ENCODE data around the gene SEC14L1. TPM values are rescaled to one million over a fixed set of nuclear protein-coding genes. Genes with fewer than 3 reads are reported as not detected.
"Not testable (repeated sequence)": the region's sequence is repeated elsewhere in the genome, so short reads cannot be mapped to it uniquely, and the experiment has no call there.

The SEC14L1 gene
- total RNA-seq, 1 donor from 2014 or later, result 83.5 TPM

DNA sequence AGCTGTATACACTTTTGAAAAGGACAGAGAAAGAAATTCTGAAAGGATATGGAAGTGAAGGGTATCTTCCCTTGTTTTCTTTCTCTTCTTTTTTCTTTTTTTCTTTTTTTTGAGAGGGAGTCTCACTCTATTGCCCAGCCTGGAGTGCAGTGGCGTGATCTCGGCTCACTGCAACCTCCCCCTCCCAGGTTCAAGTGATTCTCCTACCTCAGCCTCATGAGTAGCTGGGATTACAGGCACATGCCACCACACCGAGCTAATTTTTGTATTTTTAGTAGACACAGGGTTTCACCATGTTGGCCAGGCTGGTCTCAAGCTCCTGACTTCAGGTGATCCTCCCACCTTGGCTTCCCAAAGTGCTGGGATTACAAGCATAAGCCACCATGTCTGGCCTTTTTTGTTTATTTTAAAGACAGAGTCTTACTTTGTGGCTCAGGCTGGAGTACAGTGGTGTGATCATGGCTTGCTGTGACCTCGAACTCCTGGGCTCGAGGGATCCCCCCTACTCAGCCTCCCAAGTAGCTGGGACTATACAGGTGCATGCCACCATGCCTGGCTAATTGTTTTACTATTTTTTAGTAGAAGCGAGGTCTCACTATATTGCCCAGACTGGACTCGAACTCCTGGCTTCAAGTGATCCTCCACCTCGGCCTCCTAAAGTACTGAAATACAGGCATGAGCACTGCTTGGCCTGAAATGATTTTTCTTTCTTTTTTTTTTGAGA, 38.2 kb upstream of the SEC14L1 start:
- not testable (repeated sequence) for H3K27me3 ChIP-seq (ENCODE audit: control insufficient read depth in 3 of 3, insufficient read depth in 3 of 3, low read length in 3 of 3); H3K9ac ChIP-seq (ENCODE audit: low read depth in 1 of 3, low read length in 3 of 3); H3K36me3 ChIP-seq (ENCODE audit: control insufficient read depth in 3 of 3, insufficient read depth in 3 of 3, low read length in 3 of 3); H3K27ac ChIP-seq (ENCODE audit: low read depth, low read length); H3K4me3 ChIP-seq (ENCODE audit: low read length in 3 of 3); H3K9me3 ChIP-seq (ENCODE audit: control insufficient read depth in 3 of 3, low read length in 3 of 3)
- H3K4me1 ChIP-seq (ENCODE audit: control insufficient read depth in 3 of 3, insufficient read depth in 3 of 3, low read length in 3 of 3), result peaks cover 19 to 23% (median 23%) of the 10 kb centered on the region in 3 donors

DNA sequence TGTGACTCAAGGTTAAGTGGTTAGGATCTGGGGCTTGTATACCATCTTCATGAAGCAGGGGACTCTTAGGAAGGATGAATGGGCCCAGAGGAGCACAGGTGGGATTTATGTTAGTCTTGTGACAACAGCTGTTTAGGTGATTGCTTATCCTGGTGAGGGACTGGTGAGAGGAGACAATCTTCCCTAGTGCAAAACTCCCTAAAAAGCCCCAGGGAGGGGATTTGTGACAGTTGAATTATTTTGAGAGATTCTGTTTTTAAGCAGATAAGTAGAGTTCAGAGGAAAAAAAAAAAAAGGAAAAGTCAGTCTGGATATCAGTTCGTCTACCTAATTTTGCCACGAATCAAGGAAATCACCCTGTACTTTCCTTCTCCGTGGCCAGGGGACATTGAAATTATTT, 35.1 kb upstream of the SEC14L1 start:
- no peak overlapping the region for H3K9ac ChIP-seq (ENCODE audit: low read depth in 1 of 3, low read length in 3 of 3)
- H3K27me3 ChIP-seq (ENCODE audit: control insufficient read depth in 3 of 3, insufficient read depth in 3 of 3, low read length in 3 of 3), result no peaks in the 10 kb centered on the region
- H3K4me3 ChIP-seq (ENCODE audit: low read length in 3 of 3), result no peak overlapping the region
- no peaks in the 10 kb centered on the region for H3K36me3 ChIP-seq (ENCODE audit: control insufficient read depth in 3 of 3, insufficient read depth in 3 of 3, low read length in 3 of 3)
- no peaks in the 10 kb centered on the region for H3K9me3 ChIP-seq (ENCODE audit: control insufficient read depth in 3 of 3, low read length in 3 of 3)
- peaks cover 12 to 23% (median 16%) of the 10 kb centered on the region in 3 donors for H3K4me1 ChIP-seq (ENCODE audit: control insufficient read depth in 3 of 3, insufficient read depth in 3 of 3, low read length in 3 of 3)
- no peak overlapping the region for H3K27ac ChIP-seq (ENCODE audit: low read depth, low read length)

DNA sequence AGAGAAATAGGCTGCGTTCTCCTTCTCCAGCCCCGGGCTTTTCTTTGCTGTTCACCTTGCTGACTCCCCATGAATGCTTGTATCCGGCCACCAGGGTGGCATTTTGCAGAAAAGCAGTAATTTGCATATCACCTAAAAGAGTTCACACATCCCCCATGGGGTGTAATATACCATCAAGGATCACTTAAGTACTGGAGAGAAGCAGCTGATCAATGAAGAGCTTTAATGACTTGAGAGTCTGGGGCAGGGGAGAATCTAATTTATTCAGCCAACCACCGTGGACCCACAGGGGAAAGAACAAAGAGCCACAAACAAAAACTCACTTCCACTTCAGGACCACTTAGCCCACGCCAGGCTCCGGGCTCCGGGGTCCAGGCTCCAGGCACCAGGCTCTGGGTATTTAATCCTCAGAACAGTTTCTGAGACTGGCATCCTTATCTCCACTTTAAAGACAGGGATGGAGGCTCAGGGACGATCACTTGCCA, 33.9 kb upstream of the SEC14L1 start:
- Histone ChIP-seq H3K9me3 (ENCODE audit: control insufficient read depth in 3 of 3, low read length in 3 of 3) (no peaks in the 10 kb centered on the region), H3K27ac (ENCODE audit: low read depth, low read length) (peak overlapping the region; percentile 25), H3K9ac (ENCODE audit: low read depth in 1 of 3, low read length in 3 of 3) (no peak overlapping the region), H3K27me3 (ENCODE audit: control insufficient read depth in 3 of 3, insufficient read depth in 3 of 3, low read length in 3 of 3) (no peaks in the 10 kb centered on the region), H3K36me3 (ENCODE audit: control insufficient read depth in 3 of 3, insufficient read depth in 3 of 3, low read length in 3 of 3) (no peaks in the 10 kb centered on the region), H3K4me1 (ENCODE audit: control insufficient read depth in 3 of 3, insufficient read depth in 3 of 3, low read length in 3 of 3) (peaks cover 12 to 26% (median 16%) of the 10 kb centered on the region in 3 donors), H3K4me3 (ENCODE audit: low read length in 3 of 3) (no peak overlapping the region)

DNA sequence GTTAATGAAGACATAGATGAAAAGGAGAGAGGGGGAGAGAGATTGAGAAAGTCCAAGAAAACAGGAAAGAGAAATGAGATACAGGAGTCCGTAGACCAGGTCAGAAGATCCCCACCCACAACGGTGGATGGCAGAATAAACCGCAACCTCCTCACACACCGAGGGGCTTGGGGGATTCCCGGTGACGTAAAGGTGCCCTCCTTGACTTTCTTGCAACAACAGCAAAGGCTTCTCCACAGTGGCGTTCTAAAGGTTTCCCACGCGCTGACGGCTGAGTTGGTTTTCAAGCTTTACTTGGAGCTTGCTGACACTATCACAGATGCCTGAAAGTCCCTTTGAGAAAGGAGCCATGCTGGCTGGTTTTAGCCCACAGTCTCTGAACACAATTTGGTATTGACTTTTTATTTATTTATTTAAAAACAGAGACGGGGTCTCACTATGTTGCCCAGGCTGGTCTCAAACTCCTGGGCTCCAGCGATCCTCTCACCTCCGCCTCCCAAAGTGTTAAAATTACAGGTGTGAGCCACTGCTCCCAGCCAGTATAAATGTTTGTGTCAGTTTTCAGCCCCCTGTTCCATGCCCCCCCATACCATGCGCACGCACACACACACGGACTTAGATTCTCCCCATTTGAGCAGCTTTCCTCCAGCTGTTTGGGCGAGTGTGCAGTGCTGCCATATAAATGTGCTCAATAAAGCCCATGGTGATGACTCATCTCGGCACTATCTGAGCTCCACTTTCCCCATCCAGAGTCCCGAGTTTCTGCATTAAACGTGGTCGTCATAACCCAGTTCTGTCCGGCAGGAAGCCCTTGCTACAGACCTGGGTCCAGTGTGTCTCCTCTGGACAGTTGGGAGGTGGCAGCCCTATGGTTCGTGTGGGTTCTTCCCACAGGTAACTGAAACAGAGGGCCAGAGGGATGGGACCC, 33.0 kb upstream of the SEC14L1 start:
- Histone ChIP-seq H3K27me3 (ENCODE audit: control insufficient read depth in 3 of 3, insufficient read depth in 3 of 3, low read length in 3 of 3) (no peaks in the 10 kb centered on the region), H3K9me3 (ENCODE audit: control insufficient read depth in 3 of 3, low read length in 3 of 3) (no peaks in the 10 kb centered on the region), H3K4me1 (ENCODE audit: control insufficient read depth in 3 of 3, insufficient read depth in 3 of 3, low read length in 3 of 3) (peaks cover 12 to 25% (median 16%) of the 10 kb centered on the region in 3 donors), H3K27ac (ENCODE audit: low read depth, low read length) (no peak overlapping the region), H3K9ac (ENCODE audit: low read depth in 1 of 3, low read length in 3 of 3) (no peak overlapping the region), H3K4me3 (ENCODE audit: low read length in 3 of 3) (no peak overlapping the region), H3K36me3 (ENCODE audit: control insufficient read depth in 3 of 3, insufficient read depth in 3 of 3, low read length in 3 of 3) (no peaks in the 10 kb centered on the region)

DNA sequence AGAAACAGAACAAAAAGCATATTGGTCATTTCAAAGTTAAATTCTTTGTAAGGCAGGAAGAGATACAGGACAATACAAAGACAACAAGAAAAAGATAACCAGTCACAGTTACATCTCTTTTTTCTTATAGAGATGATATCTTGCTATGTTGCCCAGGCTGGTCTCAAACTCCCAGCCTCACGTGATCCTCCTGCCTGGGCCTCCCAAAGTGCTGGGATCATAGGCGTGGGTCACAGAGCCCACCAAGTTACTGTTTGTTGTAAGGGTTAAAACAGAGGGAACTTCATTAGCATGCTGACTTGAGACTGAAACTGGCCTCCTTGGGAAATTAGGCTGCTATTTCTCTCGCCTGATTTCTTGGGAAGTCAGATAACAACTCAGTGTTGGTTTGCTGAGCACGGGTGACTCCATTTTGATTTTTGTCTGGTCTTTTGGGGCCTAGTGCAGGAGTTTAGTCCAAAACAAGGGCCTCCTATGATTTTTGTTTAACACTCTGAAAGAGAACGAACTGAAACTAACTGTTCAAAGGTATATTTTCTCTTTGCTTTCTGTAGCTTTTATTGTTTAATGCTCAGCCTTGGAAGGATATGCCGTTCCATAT, 31.5 kb upstream of the SEC14L1 start:
- Histone ChIP-seq H3K27me3 (ENCODE audit: control insufficient read depth in 3 of 3, insufficient read depth in 3 of 3, low read length in 3 of 3) (no peaks in the 10 kb centered on the region), H3K4me1 (ENCODE audit: control insufficient read depth in 3 of 3, insufficient read depth in 3 of 3, low read length in 3 of 3) (peaks cover 12 to 21% (median 13%) of the 10 kb centered on the region in 3 donors), H3K36me3 (ENCODE audit: control insufficient read depth in 3 of 3, insufficient read depth in 3 of 3, low read length in 3 of 3) (no peaks in the 10 kb centered on the region), H3K4me3 (ENCODE audit: low read length in 3 of 3) (no peak overlapping the region), H3K9ac (ENCODE audit: low read depth in 1 of 3, low read length in 3 of 3) (peak overlapping the region in 1 of 3 donors; percentile 40), H3K9me3 (ENCODE audit: control insufficient read depth in 3 of 3, low read length in 3 of 3) (no peaks in the 10 kb centered on the region), H3K27ac (ENCODE audit: low read depth, low read length) (peak overlapping the region; percentile 75)

DNA sequence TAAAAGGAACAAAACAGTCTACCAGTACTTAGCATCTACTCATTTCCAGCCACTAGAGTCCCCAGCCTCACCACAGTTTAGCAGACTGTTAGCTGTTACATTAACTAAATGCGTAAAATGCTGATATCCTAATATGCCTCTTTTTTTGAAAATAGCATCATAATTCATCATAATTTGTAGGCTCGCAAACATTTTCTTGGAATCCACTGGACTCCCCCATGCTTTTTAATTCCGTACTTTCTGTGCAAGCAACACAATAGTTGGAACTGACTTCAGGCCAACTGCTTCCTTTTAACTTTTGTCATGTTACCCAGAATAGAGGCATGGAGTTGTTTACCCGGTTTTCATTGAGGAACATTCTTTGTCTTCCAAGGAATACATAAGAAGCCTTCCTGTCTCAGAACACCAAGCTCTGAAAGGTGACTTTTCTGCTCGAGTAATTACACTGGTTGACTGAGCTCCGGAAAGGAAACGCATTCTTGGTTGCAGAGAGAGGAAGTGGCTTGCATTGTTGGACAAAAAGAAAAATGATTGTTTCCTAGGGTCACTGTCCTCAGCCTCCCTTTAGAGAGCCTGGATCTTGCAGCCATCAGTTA, 30.9 kb upstream of the SEC14L1 start:
- Histone ChIP-seq H3K27me3 (ENCODE audit: control insufficient read depth in 3 of 3, insufficient read depth in 3 of 3, low read length in 3 of 3) (no peaks in the 10 kb centered on the region), H3K27ac (ENCODE audit: low read depth, low read length) (peak overlapping the region; percentile 75), H3K4me3 (ENCODE audit: low read length in 3 of 3) (peak overlapping the region in 1 of 3 donors; percentile 12), H3K36me3 (ENCODE audit: control insufficient read depth in 3 of 3, insufficient read depth in 3 of 3, low read length in 3 of 3) (no peaks in the 10 kb centered on the region), H3K9ac (ENCODE audit: low read depth in 1 of 3, low read length in 3 of 3) (peak overlapping the region in 1 of 3 donors; percentile 40), H3K4me1 (ENCODE audit: control insufficient read depth in 3 of 3, insufficient read depth in 3 of 3, low read length in 3 of 3) (peaks cover 12 to 21% (median 13%) of the 10 kb centered on the region in 3 donors), H3K9me3 (ENCODE audit: control insufficient read depth in 3 of 3, low read length in 3 of 3) (no peaks in the 10 kb centered on the region)

DNA sequence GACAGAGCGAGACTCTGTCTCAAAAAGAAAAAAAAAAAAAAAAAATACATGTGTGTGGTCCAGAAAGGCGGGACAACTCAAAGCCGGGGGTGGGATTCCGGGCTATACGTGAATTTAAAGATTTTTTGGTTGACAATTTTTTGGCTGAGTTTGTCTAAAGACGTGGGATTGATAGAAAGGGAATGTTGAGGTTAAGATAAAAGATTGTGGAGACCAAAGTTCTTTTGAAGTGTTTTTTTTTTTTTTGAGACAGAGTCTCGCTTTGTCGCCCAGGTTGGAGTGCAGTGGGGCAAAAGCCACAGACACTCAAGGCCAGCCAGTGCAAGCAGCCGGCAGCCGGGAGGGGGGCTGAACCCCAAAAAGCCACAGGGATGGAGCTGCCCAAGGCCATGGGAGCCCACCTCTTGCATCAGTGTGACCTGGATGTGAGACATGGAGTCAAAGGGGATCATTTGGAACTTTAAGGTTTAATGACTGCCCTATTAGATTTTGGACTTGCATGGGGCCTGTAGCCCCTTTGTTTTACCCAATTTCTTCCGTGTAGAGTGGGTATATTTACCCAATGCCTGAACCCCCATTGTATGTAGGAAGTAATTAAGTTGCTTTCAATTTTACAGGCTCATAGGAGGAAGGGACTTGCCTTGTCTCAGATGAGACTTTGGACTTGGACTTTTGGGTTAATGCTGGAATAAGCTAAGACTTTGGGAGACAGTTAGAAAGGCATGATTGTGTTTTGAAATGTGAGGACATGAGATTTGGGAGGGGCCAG, 29.4 kb upstream of the SEC14L1 start:
- not testable (repeated sequence) for H3K4me3 ChIP-seq (ENCODE audit: low read length in 3 of 3); H3K9ac ChIP-seq (ENCODE audit: low read depth in 1 of 3, low read length in 3 of 3); H3K27me3 ChIP-seq (ENCODE audit: control insufficient read depth in 3 of 3, insufficient read depth in 3 of 3, low read length in 3 of 3); H3K36me3 ChIP-seq (ENCODE audit: control insufficient read depth in 3 of 3, insufficient read depth in 3 of 3, low read length in 3 of 3); H3K9me3 ChIP-seq (ENCODE audit: control insufficient read depth in 3 of 3, low read length in 3 of 3)
- H3K27ac ChIP-seq (ENCODE audit: low read depth, low read length), result peak overlapping the region; percentile 12
- H3K4me1 ChIP-seq (ENCODE audit: control insufficient read depth in 3 of 3, insufficient read depth in 3 of 3, low read length in 3 of 3), result peaks cover 12 to 21% (median 16%) of the 10 kb centered on the region in 3 donors

DNA sequence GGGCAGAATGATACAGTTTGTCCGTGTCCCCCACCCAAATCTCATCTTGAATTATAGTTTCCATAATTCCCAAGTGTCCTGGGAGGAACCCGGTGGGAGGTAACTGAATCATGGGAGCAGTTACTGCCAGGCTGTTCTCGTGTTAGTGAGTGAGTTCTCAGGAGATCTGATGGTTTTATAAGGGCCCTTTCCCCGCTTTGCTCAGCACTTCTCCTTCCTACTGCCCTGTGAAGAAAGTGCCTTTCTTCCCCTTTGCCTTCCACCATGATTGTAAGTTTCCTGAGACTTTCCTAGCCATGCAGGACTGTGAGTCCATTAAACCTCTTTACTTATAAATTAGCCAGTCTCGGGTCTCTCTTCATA, 28.9 kb upstream of the SEC14L1 start:
- Histone ChIP-seq H3K9me3 (ENCODE audit: control insufficient read depth in 3 of 3, low read length in 3 of 3) (no peaks in the 10 kb centered on the region), H3K4me1 (ENCODE audit: control insufficient read depth in 3 of 3, insufficient read depth in 3 of 3, low read length in 3 of 3) (peaks cover 12 to 23% (median 16%) of the 10 kb centered on the region in 3 donors), H3K9ac (ENCODE audit: low read depth in 1 of 3, low read length in 3 of 3) (no peak overlapping the region), H3K36me3 (ENCODE audit: control insufficient read depth in 3 of 3, insufficient read depth in 3 of 3, low read length in 3 of 3) (no peaks in the 10 kb centered on the region), H3K4me3 (ENCODE audit: low read length in 3 of 3) (no peak overlapping the region), H3K27me3 (ENCODE audit: control insufficient read depth in 3 of 3, insufficient read depth in 3 of 3, low read length in 3 of 3) (no peaks in the 10 kb centered on the region), H3K27ac (ENCODE audit: low read depth, low read length) (no peak overlapping the region)

DNA sequence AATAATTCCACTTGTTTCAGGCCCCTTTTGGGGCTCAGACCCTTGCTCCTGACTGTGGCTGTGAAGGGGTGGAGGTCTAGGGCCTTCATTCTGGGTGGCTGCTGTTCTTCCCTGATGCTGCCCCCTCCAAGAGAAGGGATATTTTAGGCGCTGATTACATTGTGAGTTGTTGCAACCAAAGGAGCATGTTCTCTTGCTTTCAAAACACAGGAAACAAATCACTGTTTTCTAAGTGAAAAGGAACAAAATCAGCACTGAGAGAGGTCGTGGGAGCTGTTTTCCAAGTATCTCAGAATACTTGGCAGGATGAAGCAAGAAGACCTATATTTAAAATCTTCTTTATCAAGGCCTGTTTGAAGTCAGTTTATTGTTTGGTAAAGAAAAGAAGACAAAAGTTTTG, 25.3 kb upstream of the SEC14L1 start:
- H3K36me3 ChIP-seq (ENCODE audit: control insufficient read depth in 3 of 3, insufficient read depth in 3 of 3, low read length in 3 of 3), result no peaks in the 10 kb centered on the region
- H3K27ac ChIP-seq (ENCODE audit: low read depth, low read length), result peak overlapping the region; percentile 52
- H3K27me3 ChIP-seq (ENCODE audit: control insufficient read depth in 3 of 3, insufficient read depth in 3 of 3, low read length in 3 of 3), result no peaks in the 10 kb centered on the region
- H3K9ac ChIP-seq (ENCODE audit: low read depth in 1 of 3, low read length in 3 of 3), result no peak overlapping the region
- no peaks in the 10 kb centered on the region for H3K9me3 ChIP-seq (ENCODE audit: control insufficient read depth in 3 of 3, low read length in 3 of 3)
- H3K4me3 ChIP-seq (ENCODE audit: low read length in 3 of 3), result no peak overlapping the region
- peaks cover 6 to 22% (median 13%) of the 10 kb centered on the region in 3 donors for H3K4me1 ChIP-seq (ENCODE audit: control insufficient read depth in 3 of 3, insufficient read depth in 3 of 3, low read length in 3 of 3)
